ENCODE data around the gene FBXW7.

- TF ChIP-seq CTCF (conservative IDR thresholded peaks at IDR 0.05) (peak; percentile 23), ZFX (IDR thresholded peaks at IDR 0.05) (no peak)
These were observed 99.5 kb downstream of the FBXW7 start for GRCh38 chr4:152436384-152436783.

Data from C4-2B (cell line).